GM21576 (cell line): ENCODE measurements around the gene TAS1R3.
A peak's percentile ranks its signal among the peaks of the same experiment; 100 is the strongest.

Source experiments
- ATAC-seq: cut with Tn5 transposase; IDR thresholded peaks from one replicate; pipeline ENCODE4 v1.9.1; 2021; ENCODE audit warnings: mild to moderate bottlenecking, moderate library complexity; ENCODE audit not compliant: unreplicated experiment

TAS1R3 gene

DNA sequence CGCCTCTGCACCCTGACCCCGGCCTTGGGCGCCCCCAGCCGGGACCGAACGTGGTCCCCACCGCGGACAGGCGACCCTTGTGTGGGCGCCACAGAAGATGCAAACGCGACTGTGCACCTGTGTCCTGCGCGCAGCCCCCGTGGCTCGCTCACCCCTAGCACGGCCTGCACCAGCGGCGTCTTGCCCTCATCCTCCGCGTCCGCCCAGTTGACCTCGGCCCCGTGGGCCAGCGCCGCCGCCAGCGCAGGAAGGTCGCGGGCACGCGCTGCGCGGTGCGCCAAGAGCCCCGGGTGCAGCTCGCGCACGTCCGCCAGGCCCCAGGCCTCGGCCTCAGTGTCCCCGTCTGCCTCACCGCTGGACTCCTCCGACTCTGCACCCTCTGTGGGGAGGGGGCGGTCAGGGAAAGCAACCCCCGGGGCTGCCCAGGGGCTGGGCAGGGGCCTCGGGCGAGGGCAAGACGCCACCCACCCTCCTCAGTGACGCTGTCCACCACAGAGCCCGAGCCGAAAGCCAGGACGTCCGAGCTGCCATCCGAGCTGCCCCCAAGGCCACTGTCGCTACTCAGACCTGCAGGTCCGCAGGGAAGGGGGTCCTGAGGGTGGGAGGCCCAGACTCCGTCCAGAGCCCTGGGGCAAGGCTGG is 36.7 kb upstream of the TAS1R3 start:
- no peak for ATAC-seq

GRCh38 chr1:1295154-1295923 is 35.7 kb upstream of the TAS1R3 start:
- no peak for ATAC-seq

DNA sequence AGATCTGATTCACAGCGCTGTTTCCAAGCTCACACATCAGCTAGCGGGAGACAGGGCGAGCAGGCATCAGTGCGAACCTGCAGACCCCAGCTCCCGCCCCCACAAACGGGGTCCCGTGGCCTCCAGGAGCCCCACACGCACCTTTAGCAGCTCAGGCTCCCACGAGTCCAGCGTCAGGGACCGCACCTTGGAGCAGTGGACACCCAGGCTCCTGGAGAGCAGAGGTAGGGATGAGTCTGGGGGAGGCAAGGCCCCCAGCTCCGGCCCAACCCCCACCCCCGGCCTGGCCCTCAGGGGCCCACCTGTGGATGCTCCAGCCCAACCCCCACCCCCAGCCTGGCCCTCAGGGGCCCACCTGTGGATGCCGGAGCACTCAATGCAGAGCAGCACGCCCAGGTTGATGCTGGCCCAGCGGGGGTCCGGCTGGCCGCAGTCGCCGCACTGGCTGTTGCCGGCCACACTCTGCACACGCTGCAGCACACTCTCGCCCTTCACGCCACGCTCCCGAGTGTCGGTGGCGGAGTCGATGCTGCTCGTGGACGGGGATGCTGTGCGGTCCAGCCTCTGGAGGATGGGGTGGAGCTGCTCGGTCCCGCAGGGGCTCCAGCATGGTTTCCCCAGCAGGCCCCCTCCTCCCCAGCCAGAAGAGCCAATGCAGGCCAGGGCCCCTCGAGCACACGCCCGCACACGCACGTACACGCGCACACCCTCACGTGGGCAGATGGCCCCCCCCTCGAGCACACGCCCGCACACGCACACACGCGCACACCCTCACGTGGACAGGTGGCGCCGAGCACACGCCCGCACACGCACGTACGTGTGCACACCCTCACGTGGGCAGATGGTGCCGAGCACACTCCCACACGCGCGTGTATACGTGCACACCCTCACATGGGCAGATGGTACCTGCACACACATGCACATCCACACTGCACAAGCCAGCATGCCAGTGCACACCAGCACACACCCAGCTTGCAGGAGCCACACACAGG is 34.7 kb upstream of the TAS1R3 start:
- no peak for ATAC-seq

DNA sequence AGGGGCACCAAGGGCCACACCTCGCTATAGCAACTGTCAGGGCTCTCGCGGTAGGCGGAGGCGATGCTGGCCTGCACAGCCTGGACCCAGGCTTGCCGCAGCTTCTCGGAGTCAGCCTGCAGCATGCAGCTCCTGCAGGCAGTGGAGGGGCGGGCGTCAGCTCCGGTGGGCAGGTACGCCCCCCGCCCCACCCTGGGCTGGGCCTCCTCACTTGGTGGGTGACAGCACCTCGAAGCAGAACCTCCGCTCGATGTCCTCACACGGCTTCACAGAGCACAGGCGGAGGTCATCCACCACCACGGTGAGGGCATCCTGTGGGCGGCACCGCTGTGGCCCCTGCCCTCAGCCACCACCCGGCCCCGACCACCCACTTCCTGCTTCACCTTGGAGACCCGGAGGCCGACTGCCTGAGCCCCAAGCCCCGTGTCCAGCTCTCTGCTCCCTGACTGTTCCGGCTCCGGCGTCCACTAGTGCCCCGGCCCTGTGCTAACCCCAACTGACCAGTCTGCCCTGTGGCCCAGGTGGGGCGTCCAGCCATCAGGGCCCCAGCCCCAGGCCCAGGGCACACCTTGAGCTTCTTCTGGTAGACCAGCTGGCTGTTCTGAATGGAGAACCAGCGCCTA is 33.2 kb upstream of the TAS1R3 start:
- no peak for ATAC-seq

- no peak for ATAC-seq
Observed at GRCh38 chr1:1298861-1299685, 32.0 kb upstream of the TAS1R3 start.

DNA sequence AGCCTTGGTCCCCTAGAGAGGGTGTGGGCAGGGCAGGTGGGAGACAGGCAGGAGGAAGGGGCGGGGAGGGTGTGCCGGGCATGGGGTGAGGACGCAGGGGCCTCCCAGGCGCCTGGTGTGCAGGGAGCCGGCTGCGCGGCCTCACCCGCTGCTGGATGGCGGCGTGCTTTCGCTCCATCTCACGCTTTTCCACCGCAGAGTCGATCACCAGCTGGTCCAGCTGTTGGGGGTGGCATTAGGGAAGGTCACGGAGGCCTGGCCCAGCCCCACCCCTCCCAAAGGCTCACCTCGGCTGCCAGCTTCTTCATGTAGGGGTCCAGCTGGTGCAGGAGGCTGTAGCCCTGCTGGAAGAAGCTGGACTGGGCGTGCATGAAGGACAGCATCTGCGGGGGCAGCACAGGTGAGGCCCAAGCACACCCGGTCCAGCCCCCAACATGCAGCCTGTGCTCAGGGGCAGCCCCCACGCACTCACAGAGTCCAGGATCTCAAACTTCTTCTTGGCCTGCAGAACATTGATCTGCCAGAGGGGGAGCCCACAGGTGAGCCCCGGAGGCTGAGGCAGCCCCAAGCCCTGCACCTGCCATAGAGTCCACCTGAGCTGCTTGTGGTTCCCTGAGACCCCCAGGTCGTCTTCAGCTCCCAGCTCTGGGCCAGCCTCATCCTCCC is 31.3 kb upstream of the TAS1R3 start:
- no peak for ATAC-seq

GRCh38 chr1:1300352-1300739 is 30.7 kb upstream of the TAS1R3 start:
- no peak for ATAC-seq

GRCh38 chr1:1302006-1302430 is 29.1 kb upstream of the TAS1R3 start:
- ATAC-seq: no peak

DNA sequence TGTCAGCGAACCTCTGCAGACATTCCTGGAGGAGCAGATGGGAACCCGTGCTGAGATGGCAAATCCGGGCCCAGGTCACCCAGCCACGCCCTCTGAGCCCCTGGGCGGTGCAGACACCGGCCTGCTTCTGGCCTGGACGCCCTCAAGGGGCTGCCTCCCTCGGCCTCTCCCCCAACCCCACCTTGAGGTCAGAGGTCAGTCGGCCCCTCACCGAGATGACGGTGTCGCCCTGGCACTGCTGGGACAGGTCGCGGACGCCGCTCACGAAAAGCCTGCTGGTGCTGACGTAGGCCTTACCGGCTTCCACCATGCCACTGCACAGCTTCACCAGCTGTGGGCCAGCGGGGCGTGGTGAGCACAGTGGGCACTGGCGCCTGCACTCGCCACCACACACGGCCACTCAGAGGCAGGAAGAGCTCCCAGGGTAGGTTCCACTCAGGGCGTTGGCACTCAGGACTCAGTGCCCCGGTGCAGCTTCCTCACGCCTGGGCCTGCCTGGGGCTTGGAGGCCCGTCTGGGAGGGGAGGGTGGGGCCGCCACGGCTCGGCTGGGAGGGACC is 28.1 kb upstream of the TAS1R3 start:
- ATAC-seq: no peak

DNA sequence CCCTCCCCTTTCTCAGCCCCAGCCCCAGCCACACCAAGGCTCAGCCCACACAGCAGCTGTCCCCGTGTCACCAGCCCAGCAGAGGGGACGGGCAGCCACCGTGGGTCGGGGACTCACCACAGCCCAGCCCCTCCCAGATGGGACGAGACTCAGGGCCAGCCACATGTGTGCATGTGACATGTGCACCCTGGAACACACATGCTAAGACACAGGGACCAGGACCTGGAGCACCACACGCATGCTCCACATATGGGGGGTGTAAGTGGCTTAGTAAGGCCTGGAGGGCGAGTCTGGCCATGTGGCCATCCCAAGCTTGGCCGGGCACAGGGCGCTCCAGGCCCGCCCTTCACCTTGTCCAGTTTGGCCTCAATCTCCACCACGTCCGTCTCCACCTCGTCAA is 27.3 kb upstream of the TAS1R3 start:
- no peak for ATAC-seq

GRCh38 chr1:1304331-1305299 is 26.5 kb upstream of the TAS1R3 start:
- no peak for ATAC-seq

DNA sequence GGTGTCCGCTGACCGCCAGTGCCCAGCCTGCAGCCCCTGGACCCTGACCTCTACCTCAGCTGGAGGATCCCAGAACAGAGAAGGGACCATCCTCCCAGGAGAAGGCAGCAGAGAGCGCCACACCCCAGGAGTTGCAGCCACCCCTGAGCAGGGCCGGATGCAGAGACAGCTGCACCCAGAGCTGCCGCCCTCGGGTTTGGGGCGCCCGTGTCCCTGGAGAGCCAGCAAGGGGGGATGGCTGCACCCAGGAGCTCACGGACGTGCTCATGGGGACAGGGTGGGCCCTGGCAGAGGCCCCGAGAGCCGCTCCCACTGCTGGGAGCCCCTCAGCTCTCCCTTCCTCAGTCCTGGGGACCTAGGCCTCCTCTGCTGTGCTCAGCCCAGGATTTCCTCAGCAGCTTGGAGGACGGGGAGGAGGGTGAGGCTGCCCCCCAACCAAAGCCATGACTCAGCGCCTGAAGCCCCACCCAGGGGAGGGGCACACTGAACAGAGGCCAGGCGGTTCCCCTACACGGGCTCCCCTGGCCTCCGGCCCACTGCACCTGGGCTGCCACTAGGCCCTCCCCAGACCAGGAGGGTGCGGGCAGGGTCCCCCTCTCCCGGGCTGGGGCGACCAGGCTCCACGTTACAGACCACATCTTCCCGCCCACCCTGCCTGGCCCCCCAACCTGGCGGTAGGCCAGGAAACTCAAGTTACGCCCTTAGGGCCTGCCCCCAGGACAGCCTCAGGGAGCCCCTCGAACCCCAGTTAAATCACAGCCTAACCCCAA is 25.6 kb upstream of the TAS1R3 start:
- ATAC-seq: no peak

GRCh38 chr1:1306070-1306660 is 24.9 kb upstream of the TAS1R3 start:
- ATAC-seq: no peak

DNA sequence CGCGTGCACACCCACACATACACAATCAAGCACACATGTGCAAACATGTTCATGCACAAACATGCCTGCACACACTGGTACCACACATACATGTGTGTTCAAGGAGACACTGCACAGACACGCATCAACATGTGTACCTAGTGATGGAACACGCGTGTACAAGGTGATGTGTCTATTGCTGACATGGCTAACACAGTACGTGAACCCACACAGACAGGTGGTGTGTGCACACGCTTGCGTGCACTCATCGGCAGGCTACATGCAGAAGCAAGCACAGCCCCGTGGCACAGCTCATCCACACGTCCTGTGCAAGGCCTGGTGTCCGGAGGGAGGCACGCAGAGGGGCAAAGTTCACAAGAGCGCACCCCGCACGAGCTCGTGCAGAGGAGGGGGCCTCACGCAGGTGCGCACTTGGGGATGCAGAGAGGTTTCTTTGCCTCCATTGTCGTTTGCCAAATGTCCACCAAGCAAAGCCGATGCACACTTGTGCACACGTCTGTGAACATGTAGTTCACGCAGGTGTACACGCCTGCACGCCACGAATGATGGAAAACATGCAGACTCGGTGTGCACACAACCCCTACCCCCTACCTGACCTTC is 24.3 kb upstream of the TAS1R3 start:
- ATAC-seq: no peak

GRCh38 chr1:1307261-1307922 is 23.7 kb upstream of the TAS1R3 start:
- ATAC-seq: peak; percentile 2
